HL-60 (cell line): ENCODE measurements around the gene GLI3.

Source experiments
- DNase-seq, 2 experiments: peaks; one replicate each; pipeline ENCODE4 v3.0.0-alpha.2; 2010 to 2020; ENCODE audit warnings: low read depth in 1 of 2, low spot score in 1 of 2
- H3K27ac ChIP-seq: fragments of 250-450 bp; sonication (Bioruptor Pico); replicated peaks from 2 replicates; pipeline ENCODE4 v1.5.1; 2020; ENCODE audit warnings: mild to moderate bottlenecking, moderate library complexity
- H3K27me3 ChIP-seq: fragments of 250-450 bp; sonication (Bioruptor Pico); 2 replicates; pipeline ENCODE4 v1.5.1; 2021; ENCODE audit warnings: mild to moderate bottlenecking, moderate library complexity; ENCODE audit not compliant: insufficient read depth, poor library complexity, severe bottlenecking
- H3K4me3 ChIP-seq: replicated peaks from 2 replicates; pipeline ENCODE4 v1.5.1; 2011; ENCODE audit warnings: mild to moderate bottlenecking, control low read depth, low read length; ENCODE audit not compliant: insufficient read depth
- GABPA ChIP-seq: IDR thresholded peaks from 2 replicates; pipeline ENCODE4 v1.6.1; 2012; ENCODE audit warnings: low read depth
- POLR2AphosphoS5 ChIP-seq: IDR thresholded peaks from 2 replicates; pipeline ENCODE4 v1.6.1; 2012; ENCODE audit warnings: low read depth
- REST ChIP-seq: IDR thresholded peaks from 2 replicates; pipeline ENCODE4 v1.6.1; 2012; ENCODE audit warnings: low read depth; ENCODE audit not compliant: insufficient replicate concordance
- SPI1 ChIP-seq: IDR thresholded peaks from 2 replicates; pipeline ENCODE4 v1.6.1; 2012; ENCODE audit warnings: low read depth, mild to moderate bottlenecking, borderline replicate concordance
- TF ChIP-seq, protein P1 (sequence below): IDR thresholded peaks from one replicate; pipeline ENCODE4 v1.5.1; 2011; ENCODE audit warnings: low read length, control low read depth, inconsistent platforms; ENCODE audit not compliant: insufficient read depth

GLI3 gene

DNA sequence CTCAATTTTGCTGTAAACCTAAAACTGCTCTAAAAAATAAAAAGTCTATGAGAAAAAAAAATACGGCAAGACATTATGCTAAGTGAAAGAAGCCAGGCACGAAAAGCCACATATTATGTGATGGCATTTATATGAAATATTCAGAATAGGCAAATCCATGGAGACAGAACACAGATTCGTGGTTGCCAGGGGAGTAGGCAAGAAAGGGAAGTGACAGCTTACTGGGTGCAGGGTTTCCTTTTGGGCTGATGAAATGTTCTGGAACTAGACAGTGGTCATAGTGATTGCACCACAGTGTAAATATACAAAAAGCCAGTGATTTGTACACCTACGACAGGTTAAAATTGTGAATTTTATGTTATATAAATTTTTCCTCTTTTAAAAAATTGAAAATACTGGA, 41.3 kb upstream of the GLI3 start:
- TF ChIP-seq GABPA, result no peak
- TF ChIP-seq SPI1, result no peak
- no peak for TF ChIP-seq REST
- no peak for TF ChIP-seq POLR2AphosphoS5

DNA sequence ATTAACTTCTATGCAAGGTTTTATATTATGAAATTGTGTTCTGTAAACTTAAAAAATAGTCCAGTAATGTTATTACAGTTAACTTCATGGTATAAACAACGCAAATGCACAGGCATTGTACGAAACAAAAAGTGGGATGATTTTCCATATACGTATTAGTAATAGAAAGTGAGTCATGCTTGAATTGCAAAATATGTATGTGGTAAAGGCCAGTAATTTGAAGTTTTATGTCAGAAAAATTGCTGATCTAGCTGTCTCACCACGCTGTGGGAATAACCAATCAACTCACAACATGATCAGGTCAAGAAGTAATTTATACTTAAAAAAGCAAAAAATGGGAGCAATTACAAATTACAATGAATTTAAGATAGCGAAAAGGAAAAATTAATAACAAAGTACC, 37.0 kb upstream of the GLI3 start:
- Histone ChIP-seq H3K27ac (no peak overlapping the region), H3K4me3 (no peak overlapping the region), H3K27me3 (no peaks in the 10 kb centered on the region)
- TF ChIP-seq GABPA, result no peak
- TF ChIP-seq REST, result no peak
- no peak for TF ChIP-seq SPI1
- TF ChIP-seq, protein P1, sequence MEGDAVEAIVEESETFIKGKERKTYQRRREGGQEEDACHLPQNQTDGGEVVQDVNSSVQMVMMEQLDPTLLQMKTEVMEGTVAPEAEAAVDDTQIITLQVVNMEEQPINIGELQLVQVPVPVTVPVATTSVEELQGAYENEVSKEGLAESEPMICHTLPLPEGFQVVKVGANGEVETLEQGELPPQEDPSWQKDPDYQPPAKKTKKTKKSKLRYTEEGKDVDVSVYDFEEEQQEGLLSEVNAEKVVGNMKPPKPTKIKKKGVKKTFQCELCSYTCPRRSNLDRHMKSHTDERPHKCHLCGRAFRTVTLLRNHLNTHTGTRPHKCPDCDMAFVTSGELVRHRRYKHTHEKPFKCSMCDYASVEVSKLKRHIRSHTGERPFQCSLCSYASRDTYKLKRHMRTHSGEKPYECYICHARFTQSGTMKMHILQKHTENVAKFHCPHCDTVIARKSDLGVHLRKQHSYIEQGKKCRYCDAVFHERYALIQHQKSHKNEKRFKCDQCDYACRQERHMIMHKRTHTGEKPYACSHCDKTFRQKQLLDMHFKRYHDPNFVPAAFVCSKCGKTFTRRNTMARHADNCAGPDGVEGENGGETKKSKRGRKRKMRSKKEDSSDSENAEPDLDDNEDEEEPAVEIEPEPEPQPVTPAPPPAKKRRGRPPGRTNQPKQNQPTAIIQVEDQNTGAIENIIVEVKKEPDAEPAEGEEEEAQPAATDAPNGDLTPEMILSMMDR, result no peak
- no peak for TF ChIP-seq POLR2AphosphoS5
- no peak for DNase-seq

More for the DNA sequence above, 41.3 kb upstream of the GLI3 start:
- no peaks in the 10 kb centered on the region for H3K27me3 ChIP-seq
- H3K27ac ChIP-seq, result no peak overlapping the region
- no peak for DNase-seq
- H3K4me3 ChIP-seq, result no peak overlapping the region

GRCh38 chr7:42272793-42273665, 36.0 kb upstream of the GLI3 start:
- no peak overlapping the region for H3K4me3 ChIP-seq
- H3K27ac ChIP-seq, result no peak overlapping the region
- no peak for TF ChIP-seq POLR2AphosphoS5
- TF ChIP-seq GABPA, result no peak
- TF ChIP-seq, protein P1, result no peak
- TF ChIP-seq SPI1, result no peak
- TF ChIP-seq REST, result no peak
- H3K27me3 ChIP-seq, result peaks cover 3% of the 10 kb centered on the region
- no peak for DNase-seq
